Glutamatergic neuron (in vitro differentiated cells): ENCODE measurements around the gene HBG1. TPM values are rescaled to one million over a fixed set of nuclear protein-coding genes. Genes with fewer than 3 reads are reported as not detected.

ENCODE experiments used
- DNase-seq: peaks from one replicate; pipeline ENCODE4 v3.0.0; 2022
- H3K27ac Mint-ChIP-seq: one replicate; pipeline ENCODE4 v1.8.0; 2020; ENCODE audit warnings: mild to moderate bottlenecking, mixed read lengths, inconsistent platforms; ENCODE audit not compliant: unreplicated experiment
- H3K27me3 Mint-ChIP-seq: one replicate; pipeline ENCODE4 v1.8.0; 2020; ENCODE audit warnings: mild to moderate bottlenecking, moderate library complexity, mixed read lengths, inconsistent platforms; ENCODE audit not compliant: unreplicated experiment
- H3K36me3 Mint-ChIP-seq: one replicate; pipeline ENCODE4 v1.8.0; 2020; ENCODE audit warnings: mild to moderate bottlenecking, mixed read lengths, inconsistent platforms; ENCODE audit not compliant: unreplicated experiment
- H3K4me1 Mint-ChIP-seq: one replicate; pipeline ENCODE4 v1.8.0; 2020; ENCODE audit warnings: mild to moderate bottlenecking, low read depth, mixed read lengths, inconsistent platforms; ENCODE audit not compliant: unreplicated experiment
- H3K4me3 Mint-ChIP-seq: one replicate; pipeline ENCODE4 v1.8.0; 2020; ENCODE audit warnings: mild to moderate bottlenecking, mixed read lengths, inconsistent platforms; ENCODE audit not compliant: unreplicated experiment
- H3K9me3 Mint-ChIP-seq: one replicate; pipeline ENCODE4 v1.8.0; 2020; ENCODE audit warnings: mild to moderate bottlenecking, moderate library complexity, mixed read lengths, inconsistent platforms; ENCODE audit not compliant: unreplicated experiment
- CTCF ChIP-seq: fragments of 200-600 bp; sonication (generic); IDR thresholded peaks from one replicate; pipeline ENCODE4 v1.5.0; 2021; ENCODE audit not compliant: partially characterized antibody, unreplicated experiment
- total RNA-seq: library from RNA; stranded (reverse); fragmentation: NEBNext Ultra II Directional; extraction: Animal tissue kit (Norgen Biotek cat#: 25700); gene quantifications from one replicate; pipeline ENCODE4 v1.2.1, GENCODE V29; 2021; ENCODE audit not compliant: unreplicated experiment

HBG1 gene
- total RNA-seq, 1 donor from 2014 or later: not detected

GRCh38 chr11:5288108-5288905 lies 38.6 kb upstream of the HBG1 start:
- no peaks in the 10 kb centered on the region for H3K9me3 Mint-ChIP-seq
- no peak for TF ChIP-seq CTCF
- H3K27me3 Mint-ChIP-seq: peaks cover 2% of the 10 kb centered on the region
- no peaks in the 10 kb centered on the region for H3K36me3 Mint-ChIP-seq
- DNase-seq: no peak
- no peak overlapping the region for H3K27ac Mint-ChIP-seq
- H3K4me1 Mint-ChIP-seq: no peaks in the 10 kb centered on the region
- no peak overlapping the region for H3K4me3 Mint-ChIP-seq

- no peak for DNase-seq
- H3K9me3 Mint-ChIP-seq: no peaks in the 10 kb centered on the region
- no peak overlapping the region for H3K4me3 Mint-ChIP-seq
- no peaks in the 10 kb centered on the region for H3K27me3 Mint-ChIP-seq
- no peaks in the 10 kb centered on the region for H3K4me1 Mint-ChIP-seq
- no peaks in the 10 kb centered on the region for H3K36me3 Mint-ChIP-seq
- TF ChIP-seq CTCF: no peak
- no peak overlapping the region for H3K27ac Mint-ChIP-seq
Measured at GRCh38 chr11:5286901-5287300, 37.2 kb upstream of the HBG1 start.

GRCh38 chr11:5286351-5286750 lies 36.7 kb upstream of the HBG1 start:
- no peaks in the 10 kb centered on the region for H3K27me3 Mint-ChIP-seq
- no peaks in the 10 kb centered on the region for H3K9me3 Mint-ChIP-seq
- no peak for DNase-seq
- no peak for TF ChIP-seq CTCF
- H3K27ac Mint-ChIP-seq: no peak overlapping the region
- no peaks in the 10 kb centered on the region for H3K36me3 Mint-ChIP-seq
- H3K4me1 Mint-ChIP-seq: no peaks in the 10 kb centered on the region
- H3K4me3 Mint-ChIP-seq: no peak overlapping the region

GRCh38 chr11:5285703-5286340 lies 36.2 kb upstream of the HBG1 start:
- DNase-seq: no peak
- no peak overlapping the region for H3K4me3 Mint-ChIP-seq
- no peak overlapping the region for H3K27ac Mint-ChIP-seq
- no peaks in the 10 kb centered on the region for H3K36me3 Mint-ChIP-seq
- H3K4me1 Mint-ChIP-seq: peaks cover under 1% of the 10 kb centered on the region
- no peak for TF ChIP-seq CTCF
- no peaks in the 10 kb centered on the region for H3K27me3 Mint-ChIP-seq
- H3K9me3 Mint-ChIP-seq: no peaks in the 10 kb centered on the region

GRCh38 chr11:5284637-5285036 lies 35.0 kb upstream of the HBG1 start:
- Mint-ChIP-seq H3K27ac (no peak overlapping the region), H3K9me3 (peaks cover 4% of the 10 kb centered on the region), H3K36me3 (no peaks in the 10 kb centered on the region), H3K4me3 (no peak overlapping the region), H3K4me1 (peaks cover 4% of the 10 kb centered on the region), H3K27me3 (no peaks in the 10 kb centered on the region)
- no peak for DNase-seq
- no peak for TF ChIP-seq CTCF
